ENCODE data around the gene SCCPDH. TPM values are rescaled to one million over a fixed set of nuclear protein-coding genes. Genes with fewer than 3 reads are reported as not detected.

SCCPDH gene
- 62.3 and 65.6 TPM in 2 replicates for total RNA-seq (2016; rRNA removed; fragmentation: Illumina TruSeq; extraction: Trizol)
- total RNA-seq (2016; cell fraction: cytosol; rRNA removed; fragmentation: Illumina TruSeq; extraction: Trizol; ENCODE audit: low read depth) = 30.7 and 32.1 TPM in 2 replicates
- 63.7 and 66.1 TPM in 2 replicates for total RNA-seq (2016; cell fraction: insoluble cytoplasmic fraction; rRNA removed; fragmentation: Illumina TruSeq; extraction: Trizol)
- total RNA-seq (2016; cell fraction: membrane; rRNA removed; fragmentation: Illumina TruSeq; extraction: Trizol) = 42.1 and 43.2 TPM in 2 replicates
- total RNA-seq (2016; cell fraction: nucleus; rRNA removed; fragmentation: Illumina TruSeq; extraction: Trizol) = 47.4 and 48.2 TPM in 2 replicates
- polyA plus RNA-seq (2011; rRNA removed) = 29.8 and 36.7 TPM in 2 replicates
- 24.8 and 30.0 TPM in 2 replicates for polyA plus RNA-seq (2011; cell fraction: cytosol; rRNA removed)
- 11.2 and 14.2 TPM in 2 replicates for polyA plus RNA-seq (2011; cell fraction: nucleus; rRNA removed)
- polyA plus RNA-seq (2012) = 36.7 and 52.0 TPM in 2 replicates
- 24.1 and 29.6 TPM in 2 replicates for polyA plus RNA-seq (2016; cell fraction: cytosol; fragmentation: Illumina TruSeq; extraction: Trizol; ENCODE audit: low read depth)
- 55.1 and 61.6 TPM in 2 replicates for polyA plus RNA-seq (2016; cell fraction: insoluble cytoplasmic fraction; fragmentation: Illumina TruSeq; extraction: Trizol; ENCODE audit: low read depth)
- 28.6 and 29.9 TPM in 2 replicates for polyA plus RNA-seq (2016; cell fraction: membrane; fragmentation: Illumina TruSeq; extraction: Trizol; ENCODE audit: low read depth)
- 42.1 and 48.3 TPM in 2 replicates for polyA plus RNA-seq (2016; cell fraction: nucleus; fragmentation: Illumina TruSeq; extraction: Trizol; ENCODE audit: insufficient read depth, low read depth)
- 2.0 and 17.9 TPM in 2 replicates for polyA minus RNA-seq (2011; rRNA and poly(A)+ RNA removed; ENCODE audit: low replicate concordance)
- polyA minus RNA-seq (2011; cell fraction: cytosol; rRNA and poly(A)+ RNA removed) = 19.6 and 22.0 TPM in 2 replicates
- 51.8 and 53.6 TPM in 2 replicates for polyA minus RNA-seq (2011; cell fraction: nucleus; rRNA and poly(A)+ RNA removed)
- percentile 80 among the genes with signal in this experiment for Bru-seq, nascent RNA
- BruChase-seq, experiment 1, labeled RNA remaining after a 6-hour chase = percentile 76 among the genes with signal in this experiment
- BruChase-seq, experiment 2, labeled RNA remaining after a 2-hour chase = percentile 74 among the genes with signal in this experiment
- long read RNA-seq, experiment 1, transcript SCCPDH-201 (12 exons, 2,503 nt) = major isoform, 166 of 183 reads
- long read RNA-seq, experiment 1, partial matches to known transcripts = 3 of 183 reads
- long read RNA-seq, experiment 1, other reads (novel, unspliced or antisense) = 14 of 183 reads
- long read RNA-seq, experiment 2, transcript SCCPDH-201 (12 exons, 2,503 nt) = major isoform, 95 of 140 reads
- long read RNA-seq, experiment 2, partial matches to known transcripts = 31 of 140 reads
- long read RNA-seq, experiment 2, other reads (novel, unspliced or antisense) = 14 of 140 reads

GRCh38 chr1:246724016-246724730 lies at the start of gene SCCPDH:
Gene SCCPDH, plus strand, starts transcription at chr1:246724409. Its CDS starts 14 bp downstream, at chr1:246724423.
- in situ Hi-C loops (cut with HindIII; ENCODE audit: extremely low pct_ligation_motif_present, low pct_unique_long_range_greater_than_20kb) (no loop called here), intact Hi-C loops (cut with micrococcal nuclease; ENCODE audit: unreplicated experiment) (loop anchor here (2.0 kb wide), 1 partner anchor 27 kb away; no protein-coding TSS in a partner anchor)
- no peaks in the 10 kb centered on the region for H3K27me3 ChIP-seq (ENCODE audit: control insufficient read depth in 1 of 2, insufficient read depth in 2 of 2, low read length in 2 of 2)
- H3K27ac ChIP-seq (ENCODE audit: extremely low read length, insufficient read depth, low read length) = peak within 1 kb of the TSS; percentile 95
- ATAC-seq = peak; percentile 95
- WGBS (ENCODE audit: low lambda C conversion rate) = 3% methylated on average over 21 of the region's 89 CpGs
- peaks cover 42% of the 10 kb centered on the region for H3K4me1 ChIP-seq (ENCODE audit: insufficient read depth, low read length)
- FAIRE-seq = no peak
- no TSS peak for BruUV-seq (replicated peaks)
- peak within 1 kb of the TSS; percentile 94 for H3K9ac ChIP-seq (ENCODE audit: insufficient read depth, low read depth, low read length)
- peak within 1 kb of the TSS; percentile 70 for H2AFZ ChIP-seq (ENCODE audit: low read length)
- H3K9me3 ChIP-seq (ENCODE audit: low read length) = no peaks in the 10 kb centered on the region
- ChIA-PET CTCF (ENCODE audit: low intra/inter-chr PET ratio, low total read pairs) (no interaction called here), POLR2A (interaction anchor here (0.5 to 4.0 kb wide), 9 partner anchors 12 to 166 kb away, joined by 3 to 82 read pairs (median 3); no protein-coding TSS in a partner anchor)
- H3K4me2 ChIP-seq (ENCODE audit: low read depth, low read length) = peak within 1 kb of the TSS; percentile 84
- peak within 1 kb of the TSS; percentile 73 to 89 (median 82) for H3K4me3 ChIP-seq (replicated peaks in 1 of 3; ENCODE audit: insufficient read depth in 1 of 3, low read depth in 2 of 3, low read length in 3 of 3)
- H3K36me3 ChIP-seq (replicated peaks in 1 of 2; ENCODE audit: control insufficient read depth in 1 of 2, insufficient read depth in 2 of 2, low read length in 2 of 2) = peaks cover 5 to 12% of the 10 kb centered on the region in 2 experiments; a peak in 4 of 5 replicates
- no peaks in the 10 kb centered on the region for H4K20me1 ChIP-seq (ENCODE audit: insufficient read depth, low read length)
- H3K79me2 ChIP-seq (ENCODE audit: insufficient read depth, low read length) = peaks cover 28% of the 10 kb centered on the region
- peak; percentile 39 for DNase-seq (ENCODE audit: low spot score)
- TF ChIP-seq, protein P1, sequence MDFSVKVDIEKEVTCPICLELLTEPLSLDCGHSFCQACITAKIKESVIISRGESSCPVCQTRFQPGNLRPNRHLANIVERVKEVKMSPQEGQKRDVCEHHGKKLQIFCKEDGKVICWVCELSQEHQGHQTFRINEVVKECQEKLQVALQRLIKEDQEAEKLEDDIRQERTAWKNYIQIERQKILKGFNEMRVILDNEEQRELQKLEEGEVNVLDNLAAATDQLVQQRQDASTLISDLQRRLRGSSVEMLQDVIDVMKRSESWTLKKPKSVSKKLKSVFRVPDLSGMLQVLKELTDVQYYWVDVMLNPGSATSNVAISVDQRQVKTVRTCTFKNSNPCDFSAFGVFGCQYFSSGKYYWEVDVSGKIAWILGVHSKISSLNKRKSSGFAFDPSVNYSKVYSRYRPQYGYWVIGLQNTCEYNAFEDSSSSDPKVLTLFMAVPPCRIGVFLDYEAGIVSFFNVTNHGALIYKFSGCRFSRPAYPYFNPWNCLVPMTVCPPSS (IDR thresholded peaks at IDR 0.05) = no peak
- TF ChIP-seq, protein P2, sequence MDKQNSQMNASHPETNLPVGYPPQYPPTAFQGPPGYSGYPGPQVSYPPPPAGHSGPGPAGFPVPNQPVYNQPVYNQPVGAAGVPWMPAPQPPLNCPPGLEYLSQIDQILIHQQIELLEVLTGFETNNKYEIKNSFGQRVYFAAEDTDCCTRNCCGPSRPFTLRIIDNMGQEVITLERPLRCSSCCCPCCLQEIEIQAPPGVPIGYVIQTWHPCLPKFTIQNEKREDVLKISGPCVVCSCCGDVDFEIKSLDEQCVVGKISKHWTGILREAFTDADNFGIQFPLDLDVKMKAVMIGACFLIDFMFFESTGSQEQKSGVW (CRISPR knock-in tag; IDR thresholded peaks at IDR 0.05; ENCODE audit: borderline replicate concordance) = no peak
- TF ChIP-seq, protein P3, sequence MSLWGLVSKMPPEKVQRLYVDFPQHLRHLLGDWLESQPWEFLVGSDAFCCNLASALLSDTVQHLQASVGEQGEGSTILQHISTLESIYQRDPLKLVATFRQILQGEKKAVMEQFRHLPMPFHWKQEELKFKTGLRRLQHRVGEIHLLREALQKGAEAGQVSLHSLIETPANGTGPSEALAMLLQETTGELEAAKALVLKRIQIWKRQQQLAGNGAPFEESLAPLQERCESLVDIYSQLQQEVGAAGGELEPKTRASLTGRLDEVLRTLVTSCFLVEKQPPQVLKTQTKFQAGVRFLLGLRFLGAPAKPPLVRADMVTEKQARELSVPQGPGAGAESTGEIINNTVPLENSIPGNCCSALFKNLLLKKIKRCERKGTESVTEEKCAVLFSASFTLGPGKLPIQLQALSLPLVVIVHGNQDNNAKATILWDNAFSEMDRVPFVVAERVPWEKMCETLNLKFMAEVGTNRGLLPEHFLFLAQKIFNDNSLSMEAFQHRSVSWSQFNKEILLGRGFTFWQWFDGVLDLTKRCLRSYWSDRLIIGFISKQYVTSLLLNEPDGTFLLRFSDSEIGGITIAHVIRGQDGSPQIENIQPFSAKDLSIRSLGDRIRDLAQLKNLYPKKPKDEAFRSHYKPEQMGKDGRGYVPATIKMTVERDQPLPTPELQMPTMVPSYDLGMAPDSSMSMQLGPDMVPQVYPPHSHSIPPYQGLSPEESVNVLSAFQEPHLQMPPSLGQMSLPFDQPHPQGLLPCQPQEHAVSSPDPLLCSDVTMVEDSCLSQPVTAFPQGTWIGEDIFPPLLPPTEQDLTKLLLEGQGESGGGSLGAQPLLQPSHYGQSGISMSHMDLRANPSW (CRISPR knock-in tag; IDR thresholded peaks at IDR 0.05; ENCODE audit: borderline replicate concordance) = no peak
- no peak for TF ChIP-seq ZNF281 (CRISPR knock-in tag; IDR thresholded peaks at IDR 0.05; ENCODE audit: borderline replicate concordance)
- TF ChIP-seq KLF12 (CRISPR knock-in tag; IDR thresholded peaks at IDR 0.05; ENCODE audit: borderline replicate concordance) = peak; percentile 57; the same call in 1 of the 2 replicates
- TF ChIP-seq POLR2G (IDR thresholded peaks at IDR 0.05; ENCODE audit: low read depth, low read length) = peak; percentile 87
- no peak for TF ChIP-seq HCFC1 (IDR thresholded peaks at IDR 0.05; ENCODE audit: low read depth, low read length)
- 0 out of 2 replicates have a peak, but pooled peaks have one; percentile 26 for TF ChIP-seq ZNF576 (CRISPR knock-in tag; IDR thresholded peaks at IDR 0.05)

Data from HepG2 (cell line).